HG03460 (cell line): Measurements from ENCODE around the gene LATS2.

Experiments used
- ATAC-seq: cut with Tn5 transposase; IDR thresholded peaks from one replicate; pipeline ENCODE4 v1.9.1; 2021; ENCODE audit not compliant: unreplicated experiment

LATS2 gene

DNA sequence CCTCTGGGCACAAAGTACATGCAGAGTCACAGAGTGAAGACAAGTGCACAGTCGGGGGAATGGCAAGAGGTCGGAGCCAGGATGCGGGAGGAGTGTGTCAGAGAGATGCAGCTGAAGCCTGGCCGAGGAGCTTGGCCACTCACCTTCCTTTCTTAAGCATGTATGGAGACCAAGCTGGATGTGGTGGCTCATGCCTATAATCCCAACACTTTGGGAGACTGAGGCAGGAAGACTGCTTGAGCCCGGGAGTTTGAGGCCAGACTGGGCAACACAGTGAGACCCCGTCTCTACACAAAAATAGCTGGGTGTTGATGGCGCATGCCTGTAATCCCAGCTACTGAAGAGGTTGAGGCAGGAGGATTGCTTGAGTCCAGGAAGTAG, 67.0 kb downstream of the LATS2 start:
- no peak for ATAC-seq

DNA sequence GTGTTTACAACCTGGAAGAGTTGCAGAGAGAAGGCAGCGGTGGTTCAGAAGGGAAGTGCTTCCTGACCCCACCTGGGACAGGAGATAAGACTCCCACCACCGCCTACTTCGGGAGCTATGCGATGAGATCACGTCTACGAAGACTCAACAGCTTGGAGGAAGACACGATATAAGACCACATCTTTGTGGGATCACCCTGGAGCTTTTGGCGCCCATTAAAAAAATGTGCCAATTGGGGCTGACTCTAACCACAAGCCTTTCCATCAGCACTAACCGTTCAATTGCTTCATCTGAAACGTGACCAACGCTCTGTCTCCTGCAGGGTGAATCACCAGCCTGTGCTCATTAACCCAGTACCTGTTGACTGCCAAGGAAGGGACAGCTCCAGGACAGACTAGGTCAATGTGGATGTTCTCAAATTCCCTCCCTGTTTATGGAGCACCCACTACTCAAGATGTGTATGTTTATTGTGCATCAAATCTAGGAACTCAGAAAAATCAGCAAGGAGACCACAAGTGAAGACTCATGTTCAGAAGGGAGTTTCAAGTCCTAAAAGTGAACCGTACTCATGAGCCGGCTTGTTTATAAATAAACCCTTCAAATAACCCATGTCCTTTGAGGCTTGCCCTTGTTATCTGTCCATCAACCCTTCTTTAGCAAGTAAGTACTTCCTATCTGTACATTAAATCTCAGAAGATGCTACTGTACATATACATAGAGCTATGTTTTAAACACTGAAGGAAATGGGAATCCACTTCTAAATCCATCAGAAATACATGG, 67.5 kb downstream of the LATS2 start:
- ATAC-seq, result no peak

DNA sequence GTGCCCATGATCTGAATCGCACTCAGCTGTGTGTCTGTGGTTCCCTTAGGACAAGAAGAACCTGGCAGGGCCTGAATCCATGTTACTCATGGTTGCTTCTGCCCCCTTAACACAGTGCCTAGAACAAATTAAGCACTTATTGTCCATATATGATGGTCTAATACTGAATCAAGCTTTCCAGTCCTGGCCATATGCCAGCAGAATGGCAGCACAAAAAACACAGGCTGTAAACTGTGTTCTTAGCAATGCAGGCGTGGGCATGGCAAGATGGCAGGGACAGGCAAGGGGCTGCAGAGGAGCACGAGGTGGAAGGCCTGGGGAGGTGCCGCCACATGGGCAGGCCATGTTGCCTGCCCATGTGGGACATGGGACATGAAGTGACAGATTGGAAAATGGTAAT, 68.2 kb downstream of the LATS2 start:
- ATAC-seq, result no peak

DNA sequence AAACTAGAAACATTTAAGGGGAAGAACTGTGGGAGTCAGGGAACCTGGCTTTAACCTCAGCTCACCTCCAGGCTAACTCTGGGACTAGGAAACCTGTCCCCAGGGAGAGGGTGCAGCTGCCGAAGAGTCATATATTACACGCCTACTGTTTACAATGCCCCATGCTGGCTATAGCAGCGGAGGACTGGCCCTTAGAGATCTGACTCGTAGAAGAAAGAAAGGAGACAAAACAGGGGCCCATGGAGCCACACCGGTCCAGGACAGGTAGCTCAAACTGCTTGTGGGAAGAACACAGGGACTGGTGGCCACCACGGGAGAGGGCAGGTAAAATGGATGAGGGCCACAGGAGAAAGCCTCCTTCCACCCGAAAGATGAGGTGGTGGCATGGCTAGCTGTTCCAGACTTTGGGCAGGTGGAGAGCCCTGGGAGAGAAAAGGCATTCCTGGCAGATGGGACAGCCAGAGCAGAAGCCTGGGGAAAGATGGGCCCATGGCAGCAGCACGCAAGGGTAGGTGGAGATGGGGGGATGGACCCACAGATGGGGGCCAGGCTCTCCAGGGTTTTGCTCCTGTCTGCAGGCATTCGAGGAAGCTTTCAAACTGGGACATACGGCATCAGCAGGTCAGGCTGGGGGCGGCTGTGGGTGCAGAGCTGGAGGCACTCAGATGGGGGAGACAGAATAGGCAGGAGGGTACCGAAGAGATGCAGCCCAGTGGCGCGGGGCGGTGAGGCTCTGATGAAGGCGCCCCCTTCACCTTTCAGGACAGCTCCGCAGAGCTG, 69.5 kb downstream of the LATS2 start:
- no peak for ATAC-seq

DNA sequence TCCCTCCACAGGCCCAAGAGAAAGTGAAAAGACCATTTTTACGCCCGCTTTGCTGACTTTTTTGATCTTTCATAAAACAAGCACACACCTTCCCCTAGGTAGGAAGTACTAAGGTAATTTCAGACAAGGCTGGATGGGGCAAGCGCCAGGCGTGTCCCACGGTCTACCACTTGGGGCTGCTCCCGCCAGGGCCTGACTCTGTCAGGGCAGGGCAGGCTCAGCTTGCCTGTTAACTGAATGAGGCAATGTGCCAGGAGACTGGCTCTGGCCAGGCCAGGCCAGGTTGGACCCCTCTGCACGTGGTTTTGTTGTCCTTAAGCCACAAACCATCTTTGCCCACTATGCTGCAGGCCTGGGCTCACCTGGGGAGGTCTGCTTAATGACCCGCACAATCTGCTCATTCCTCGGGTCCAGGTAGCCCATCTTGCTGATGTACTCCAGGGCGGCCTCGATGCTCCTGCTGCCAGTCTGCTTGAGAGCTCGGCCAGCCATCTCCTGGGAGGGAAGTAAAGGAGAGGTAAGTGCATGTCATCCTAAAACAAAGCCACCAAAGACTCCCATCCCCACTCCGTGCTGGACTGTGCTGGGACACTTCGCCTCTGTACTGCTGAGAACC, 70.4 kb downstream of the LATS2 start:
- no peak for ATAC-seq

DNA sequence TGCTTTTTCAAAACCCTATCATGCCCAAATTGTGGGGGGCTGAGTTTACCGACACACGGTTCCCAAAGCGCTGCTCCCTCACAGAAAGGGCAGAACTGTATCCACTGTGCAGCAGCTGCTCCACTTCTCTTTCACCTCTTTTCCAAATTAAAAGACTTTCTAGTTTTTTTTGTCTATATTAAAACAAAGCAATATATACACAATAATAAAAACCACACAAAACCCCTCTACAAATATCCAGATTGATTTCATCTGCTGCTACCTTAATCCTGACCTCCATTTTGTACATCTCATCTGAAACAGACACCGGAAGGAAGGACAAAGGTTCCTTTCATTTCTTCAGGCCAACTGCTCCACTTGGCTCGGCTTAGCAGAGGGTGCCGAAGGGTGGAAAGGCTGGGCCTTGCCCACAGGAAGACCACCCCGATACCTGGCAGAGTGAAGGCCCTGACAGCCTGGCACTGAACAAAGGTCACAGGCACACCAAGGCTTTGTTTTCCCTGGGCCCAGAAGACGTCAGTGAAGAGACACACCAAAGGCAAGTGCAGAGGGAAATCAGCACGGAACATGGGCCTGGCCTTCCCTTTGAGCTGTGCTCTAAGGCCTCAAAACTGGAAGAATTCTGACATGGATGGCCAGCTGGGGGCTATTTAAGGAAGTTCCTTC, 71.6 kb downstream of the LATS2 start:
- ATAC-seq, result no peak

DNA sequence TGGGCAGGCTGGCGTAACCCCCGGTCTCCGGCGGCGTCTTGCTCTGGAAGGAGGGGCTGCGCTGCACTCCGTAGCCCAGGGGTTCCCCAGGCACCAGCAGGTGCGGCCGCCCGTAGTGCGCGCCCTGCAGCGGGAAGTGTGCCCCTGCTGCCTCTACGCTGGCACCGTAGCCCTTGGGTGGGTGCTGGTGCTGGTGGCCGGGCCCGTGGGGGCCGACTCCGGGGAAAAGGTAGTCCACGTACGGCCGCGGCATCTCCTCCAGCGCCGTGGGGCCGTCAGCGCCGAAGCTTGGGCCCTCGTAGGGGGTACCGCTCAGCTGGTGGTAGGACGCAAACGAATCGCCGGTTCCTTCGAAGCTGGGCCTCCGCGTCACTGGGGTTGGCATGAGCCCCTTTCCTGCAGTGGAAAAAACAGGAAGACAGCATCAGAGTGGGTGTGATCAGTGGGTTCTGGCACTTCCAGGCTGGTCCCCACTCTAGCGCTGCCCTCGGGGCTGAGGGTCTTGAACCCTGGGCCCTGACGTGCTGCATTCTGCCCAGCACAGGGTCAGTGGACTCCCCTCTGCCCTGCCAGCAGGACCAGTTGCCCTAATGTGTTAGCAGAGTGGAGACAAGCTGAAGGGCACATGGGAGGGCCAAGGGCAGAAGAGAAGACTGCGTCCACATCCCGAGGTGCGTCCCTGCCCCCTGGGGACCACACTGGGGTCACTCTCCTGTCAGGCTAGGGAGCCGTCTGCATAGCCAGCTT, 72.3 kb downstream of the LATS2 start:
- ATAC-seq, result no peak

DNA sequence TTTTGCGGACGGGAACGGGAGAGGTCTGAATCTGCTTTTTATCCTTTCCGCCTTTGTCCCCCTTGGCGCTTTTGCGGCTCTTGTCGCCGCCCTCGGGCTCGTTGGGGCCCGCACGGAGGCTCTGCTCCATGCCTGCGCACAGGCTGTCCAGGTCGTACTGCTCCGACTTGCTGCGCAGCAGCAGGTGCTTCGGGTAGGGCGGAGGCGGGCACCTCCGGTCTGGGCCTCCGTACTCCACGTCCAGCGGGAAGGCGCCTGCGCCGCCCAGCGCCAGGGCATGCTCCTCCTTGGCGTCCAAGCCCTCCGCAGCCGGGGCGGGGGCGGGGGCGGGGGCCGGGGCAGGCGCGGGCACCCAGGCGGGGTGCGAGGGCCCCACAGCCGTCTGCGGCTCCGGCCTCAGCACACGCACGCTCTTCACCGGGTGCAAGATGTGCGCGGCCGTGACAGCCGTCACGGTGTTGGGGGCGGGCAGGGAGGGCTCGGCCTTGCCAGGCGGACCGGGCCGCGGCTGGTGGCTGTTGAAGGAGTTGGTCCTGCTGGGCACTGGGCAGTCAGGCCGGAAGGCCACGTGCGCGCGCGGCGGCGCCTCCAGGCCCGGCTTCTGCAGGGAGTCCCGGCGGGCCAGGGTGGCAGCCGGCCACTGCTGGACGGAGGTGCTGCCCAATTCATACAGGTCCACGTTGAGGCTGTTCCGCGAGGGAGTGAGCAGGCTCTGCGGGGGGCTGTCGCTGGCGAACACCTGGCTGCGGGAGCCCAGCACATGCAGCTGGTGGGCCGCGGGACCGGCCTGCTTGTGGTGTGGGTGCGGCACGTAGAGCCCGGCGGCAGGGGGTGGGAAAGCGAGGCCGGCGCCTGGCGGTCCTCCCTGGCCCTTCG, 73.1 kb downstream of the LATS2 start:
- ATAC-seq, result no peak

DNA sequence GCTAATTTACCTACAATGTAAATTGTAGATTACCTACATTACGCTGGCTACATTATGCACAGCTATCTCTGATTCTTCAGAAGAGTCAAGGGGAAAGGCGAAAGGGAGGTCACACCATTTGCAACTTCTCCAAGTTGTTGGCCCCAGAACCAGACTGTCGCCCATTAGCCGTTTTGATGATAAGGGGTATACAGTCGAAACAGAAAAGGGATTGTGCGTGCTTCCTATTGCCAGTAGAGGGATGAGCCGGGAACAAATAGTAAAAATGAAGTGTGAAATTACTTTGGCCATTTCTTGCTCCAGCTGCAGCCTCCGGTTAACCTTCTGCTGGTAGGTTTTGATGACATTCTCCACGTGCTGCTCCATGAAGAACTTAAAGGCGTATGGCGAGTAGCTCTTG, 73.8 kb downstream of the LATS2 start:
- ATAC-seq, result no peak

DNA sequence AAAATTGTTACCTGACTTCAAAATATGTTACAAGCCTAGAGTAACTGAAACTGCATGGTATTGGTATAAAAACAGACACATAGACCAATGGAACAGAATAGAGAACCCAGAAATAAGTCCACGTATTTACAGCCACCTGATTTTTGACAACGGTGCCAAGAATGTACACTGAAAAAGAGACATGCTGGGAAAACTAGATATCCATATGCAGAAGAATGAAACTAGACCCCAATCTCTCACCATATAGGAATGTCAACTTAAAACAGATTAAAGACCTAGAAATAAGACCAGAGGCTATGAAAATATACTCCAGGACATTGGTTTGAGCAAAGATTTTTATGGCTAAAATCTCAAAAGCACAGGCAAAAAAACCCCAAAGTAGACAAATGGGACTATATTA, 76.5 kb downstream of the LATS2 start:
- no peak for ATAC-seq

DNA sequence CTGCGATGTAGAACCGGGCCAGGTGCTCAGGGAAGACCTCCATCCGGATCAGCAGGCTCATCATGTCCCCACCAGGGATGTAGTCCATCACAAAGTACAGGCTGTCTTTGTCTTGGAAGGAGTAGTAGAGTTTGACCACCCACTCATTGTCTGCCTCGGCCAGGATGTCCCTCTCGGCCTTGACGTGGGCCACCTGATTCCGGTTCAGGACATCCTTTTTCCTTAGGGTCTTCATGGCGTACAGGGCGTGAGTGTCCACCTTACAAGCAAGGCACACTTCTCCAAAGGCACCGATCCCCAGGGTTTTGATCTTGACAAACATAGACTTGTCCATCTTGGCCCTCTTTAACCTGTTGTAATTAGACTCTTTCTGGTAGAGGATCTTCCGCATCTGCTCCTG, 78.0 kb downstream of the LATS2 start:
- ATAC-seq, result no peak

DNA sequence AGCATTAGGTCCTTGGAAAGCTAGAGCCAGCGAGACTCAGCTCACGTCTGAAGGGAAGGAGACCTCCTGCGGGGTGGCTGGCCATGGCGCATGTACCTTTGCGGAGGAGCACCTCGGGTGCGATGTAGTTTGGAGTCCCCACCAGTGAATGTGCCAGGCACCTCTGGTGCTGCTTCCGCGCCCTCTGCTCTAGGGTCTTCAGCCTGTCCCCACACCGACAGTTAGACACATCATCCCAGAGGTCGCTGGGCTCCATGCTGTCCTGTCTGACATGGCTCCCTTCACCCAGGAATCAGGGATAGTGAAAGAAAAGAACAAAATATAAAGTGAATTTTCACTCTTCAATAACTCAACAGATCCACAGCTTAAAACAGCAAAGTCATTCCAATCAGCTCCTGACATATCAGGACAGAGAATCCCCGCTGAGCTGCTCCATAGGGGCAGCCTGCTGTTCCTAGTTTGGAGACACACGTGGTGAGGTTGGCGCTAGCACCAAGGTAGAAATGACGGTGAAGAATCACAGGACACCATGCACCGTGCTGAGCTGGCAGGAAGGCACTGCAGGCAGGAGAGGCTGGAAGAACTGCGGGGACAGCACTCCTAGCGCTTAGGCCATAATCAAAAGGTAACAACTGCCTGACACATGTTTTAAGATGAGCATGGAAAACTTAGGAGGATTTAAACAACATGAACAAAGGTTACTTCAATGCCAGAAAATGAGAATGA, 79.9 kb downstream of the LATS2 start:
- ATAC-seq, result no peak

DNA sequence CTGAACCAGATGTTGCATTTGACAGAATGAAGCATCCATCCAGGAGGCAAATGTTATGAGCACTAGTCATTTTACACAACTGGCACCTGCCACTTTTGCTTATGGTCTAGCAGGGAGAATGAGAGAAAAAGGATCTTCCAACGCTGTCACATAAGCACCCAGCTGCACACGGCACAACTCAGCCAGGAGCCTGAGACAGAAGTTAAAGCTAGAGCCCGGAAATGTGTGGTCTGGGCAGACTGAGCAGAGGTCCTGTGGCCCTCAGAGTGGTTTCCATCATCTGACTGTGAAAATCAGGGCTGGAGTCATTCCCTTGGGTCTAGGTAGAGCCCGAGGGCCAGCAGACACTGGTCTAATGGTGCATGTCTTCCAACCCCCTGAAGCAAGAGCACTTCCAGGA, 80.5 kb downstream of the LATS2 start:
- ATAC-seq, result no peak

DNA sequence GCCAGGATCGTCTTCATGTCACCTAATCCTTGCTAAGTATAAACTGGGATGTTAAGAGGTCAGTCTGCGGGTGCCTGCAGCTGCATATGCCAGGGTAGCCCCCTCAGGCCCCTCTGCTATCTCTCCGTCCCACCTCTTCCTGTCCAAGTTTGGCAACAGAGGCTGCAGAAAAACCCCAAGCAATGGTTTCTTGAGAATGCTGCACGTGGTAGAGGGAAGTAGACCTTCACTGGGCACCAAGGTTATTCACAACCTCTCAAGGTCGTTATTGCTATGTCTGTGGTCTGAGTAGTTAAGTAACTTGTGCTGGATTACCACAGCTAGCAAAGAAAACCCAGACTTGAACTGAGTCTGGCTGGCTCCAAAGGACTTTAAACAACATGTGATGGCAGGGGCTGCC, 81.0 kb downstream of the LATS2 start:
- no peak for ATAC-seq

DNA sequence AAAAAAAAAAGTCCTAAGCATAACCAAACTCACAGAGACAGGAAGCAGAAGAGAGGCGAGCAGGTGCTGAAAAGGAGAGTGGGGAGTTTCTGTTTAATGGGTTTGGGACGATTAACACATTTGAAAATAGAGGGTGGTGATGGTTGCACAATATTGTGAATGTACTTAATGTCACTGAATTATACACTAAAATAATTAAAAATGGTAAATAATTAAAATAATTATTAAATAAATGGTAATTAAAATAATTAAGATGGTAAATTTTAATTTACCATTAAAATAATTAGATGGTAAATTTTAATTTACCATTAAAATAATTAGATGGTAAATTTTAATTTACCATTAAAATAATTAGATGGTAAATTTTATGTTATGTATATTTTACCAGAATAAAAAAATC, 84.0 kb downstream of the LATS2 start:
- ATAC-seq, result no peak

DNA sequence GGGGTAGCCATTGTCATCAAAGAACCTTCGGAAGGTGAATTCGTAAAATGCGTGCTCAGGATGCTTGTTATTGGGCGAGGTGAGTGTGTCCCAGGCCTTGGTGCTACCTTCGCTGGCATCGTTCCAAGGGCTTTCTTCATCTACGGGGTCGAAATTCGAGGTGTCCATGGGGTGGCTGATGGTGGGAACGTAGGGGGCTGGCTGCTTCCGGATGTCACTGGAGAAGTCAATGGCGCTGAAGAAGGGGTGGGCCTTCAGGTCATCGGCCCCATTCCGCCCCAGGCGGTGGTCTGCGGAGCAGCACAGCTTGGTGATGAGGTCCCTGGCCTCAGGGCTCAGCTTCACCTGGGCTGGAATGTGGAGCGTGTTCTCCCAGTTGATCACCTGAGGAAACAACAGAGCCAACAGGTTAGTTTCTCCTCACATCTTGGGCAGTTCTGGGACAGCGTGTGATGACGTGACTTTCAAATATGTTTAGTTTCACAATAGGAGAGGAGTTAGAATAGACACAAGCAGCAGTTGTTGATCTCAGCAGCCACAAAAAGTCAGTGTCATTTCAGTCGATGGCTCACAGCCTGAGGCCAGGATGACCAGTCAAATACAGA, 86.3 kb downstream of the LATS2 start:
- no peak for ATAC-seq

DNA sequence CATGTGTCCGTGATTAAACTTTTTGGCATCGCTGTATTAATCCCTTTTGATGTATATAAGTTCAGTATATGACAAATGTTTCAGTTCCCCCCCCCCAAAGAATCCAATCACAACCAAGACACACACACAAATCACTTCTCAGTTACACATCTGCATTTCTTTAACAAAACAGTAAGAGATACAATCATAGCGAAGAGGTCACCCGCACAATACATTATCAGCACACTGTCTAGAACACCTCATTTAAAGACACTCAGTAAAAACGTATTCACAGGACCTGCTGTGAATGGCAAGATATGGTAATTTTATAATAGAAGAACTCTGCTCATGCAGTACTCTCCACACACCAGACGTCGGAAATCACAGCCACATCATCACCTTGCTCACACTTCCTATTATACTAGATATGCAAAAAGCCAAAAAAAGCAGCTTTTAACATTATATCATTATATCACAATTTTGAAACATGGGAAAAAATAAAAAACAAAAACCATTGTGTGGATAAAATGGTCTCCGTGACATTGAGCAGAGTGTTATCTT, 87.4 kb downstream of the LATS2 start:
- ATAC-seq, result no peak

DNA sequence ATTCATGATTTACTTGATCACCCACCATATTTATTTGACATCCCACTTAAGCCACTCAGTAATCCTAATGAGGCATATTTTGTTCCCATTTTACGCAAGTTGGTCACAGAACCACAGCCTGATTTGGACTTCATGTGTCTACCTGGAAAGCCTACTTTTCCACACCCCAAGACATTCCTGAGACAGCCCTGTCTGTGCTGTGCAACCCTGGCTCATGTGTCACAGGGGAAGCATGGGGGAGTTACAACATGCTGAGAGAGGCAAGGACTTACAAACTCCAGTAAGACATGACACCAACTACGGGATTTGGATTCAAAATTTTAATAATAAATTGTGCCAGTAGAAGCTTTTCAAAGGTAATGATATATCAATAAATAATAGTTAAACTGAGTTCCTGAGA, 88.7 kb downstream of the LATS2 start:
- ATAC-seq, result no peak

DNA sequence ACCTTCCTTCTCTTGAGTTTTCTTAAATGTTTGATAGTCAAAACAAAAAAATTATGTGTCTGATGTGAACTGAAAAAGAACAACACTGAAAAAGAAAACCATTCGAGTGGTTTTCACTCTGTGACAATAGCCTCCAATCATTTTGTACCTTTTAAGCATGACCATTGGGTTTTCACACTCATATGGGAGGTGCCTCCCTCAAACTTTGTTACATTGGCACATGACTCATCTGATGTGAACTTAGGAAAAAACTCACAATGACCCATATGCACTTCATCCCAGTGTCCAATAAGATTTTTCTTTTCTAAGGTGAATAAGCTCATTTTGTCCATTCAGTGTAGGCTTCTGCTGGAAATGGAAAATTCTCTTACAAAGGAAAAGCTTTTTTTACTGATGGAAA, 92.2 kb downstream of the LATS2 start:
- ATAC-seq, result no peak
